Suprapubic skin (tissue), 4 donors: ENCODE measurements around the gene CDC20. TPM values are rescaled to one million over a fixed set of nuclear protein-coding genes. Genes with fewer than 3 reads are reported as not detected.

Experiments
- DNase-seq, 2 donors: peaks; one replicate each; pipeline ENCODE4 v3.0.0-alpha.2; 2019; ENCODE audit warnings: low spot score in 2 of 2
- H3K27ac ChIP-seq: fragments of 200-600 bp; sonication (generic); one replicate; pipeline ENCODE4 v1.5.1; 2019
- H3K27me3 ChIP-seq: fragments of 200-600 bp; sonication (generic); one replicate; pipeline ENCODE4 v1.5.1; 2019
- H3K36me3 ChIP-seq: fragments of 200-600 bp; sonication (generic); one replicate; pipeline ENCODE4 v1.5.1; 2019
- H3K4me1 ChIP-seq: fragments of 200-600 bp; sonication (generic); one replicate; pipeline ENCODE4 v1.5.1; 2019
- H3K4me3 ChIP-seq: fragments of 200-600 bp; sonication (generic); one replicate; pipeline ENCODE4 v1.5.1; 2019; ENCODE audit warnings: mild to moderate bottlenecking
- H3K9me3 ChIP-seq: fragments of 200-600 bp; sonication (generic); one replicate; pipeline ENCODE4 v1.5.1; 2019
- CTCF ChIP-seq, 2 donors: fragments of 200-600 bp in 1 of 2; fragments of 450-650 bp in 1 of 2; sonication (generic) in 1 of 2; IDR thresholded peaks; one replicate each; pipeline ENCODE4 v1.5.1; 2016 to 2019; ENCODE audit warnings: antibody characterized with exemption in 2 of 2, mild to moderate bottlenecking in 1 of 2, moderate library complexity in 1 of 2
- EP300 ChIP-seq: sonication (generic); formaldehyde crosslinking; IDR thresholded peaks from one replicate; pipeline ENCODE4 v1.6.1; 2017; ENCODE audit warnings: antibody characterized with exemption
- POLR2A ChIP-seq, 2 donors: fragments of 450-650 bp; IDR thresholded peaks; one replicate each; pipeline ENCODE4 v1.6.1; 2017; ENCODE audit warnings: antibody characterized with exemption in 2 of 2, mild to moderate bottlenecking in 2 of 2, moderate library complexity in 2 of 2
- POLR2AphosphoS5 ChIP-seq, 3 donors: sonication (generic); formaldehyde crosslinking; IDR thresholded peaks; one replicate each; pipeline ENCODE4 v1.6.1; 2017; ENCODE audit warnings: antibody characterized with exemption in 3 of 3
- WGBS: methylation state at CpG from one replicate; pipeline ENCODE4 v1.1.5; 2018; 5-methylcytosine and 5-hydroxymethylcytosine counted together
- total RNA-seq, 4 donors: library from RNA; depleted of rRNA; stranded (reverse); fragments of >200 nt; gene quantifications; one replicate each; pipeline ENCODE4 v1.1.0, GENCODE V29; 2016

CDC20 gene
- total RNA-seq, 4 donors from 2014 or later = 5.8 to 11.6 (median 7.8) TPM

DNA sequence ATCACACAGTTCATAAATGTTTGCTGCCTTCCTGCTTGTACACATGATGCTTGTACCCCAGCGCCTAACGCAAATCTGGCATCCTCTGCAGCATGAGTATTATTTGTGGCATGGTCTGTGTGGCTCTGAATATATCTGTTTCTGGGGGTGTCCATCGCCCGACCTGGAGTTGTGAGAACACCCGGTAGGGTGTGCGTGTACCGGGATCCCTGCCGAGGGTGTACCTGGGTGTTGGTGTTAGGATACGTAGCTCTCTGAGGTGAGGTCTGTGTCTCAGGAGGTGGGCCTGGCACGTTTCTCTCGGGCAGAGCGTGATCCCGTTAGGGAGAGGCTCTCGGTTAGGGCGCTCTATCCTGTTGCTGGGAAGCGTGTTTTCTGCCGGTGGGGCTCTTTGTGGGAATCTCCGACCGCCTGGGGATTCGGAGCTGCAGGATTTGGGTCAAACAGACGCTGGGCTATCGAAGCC lies 10.4 kb upstream of the CDC20 start:
- TF ChIP-seq CTCF (IDR thresholded peaks at IDR 0.05) = no peak
- TF ChIP-seq POLR2AphosphoS5 (IDR thresholded peaks at IDR 0.05) = no peak
- TF ChIP-seq POLR2A (IDR thresholded peaks at IDR 0.05) = no peak
- no peak for TF ChIP-seq EP300
- Histone ChIP-seq H3K4me3 (peak overlapping the region; percentile 55), H3K9me3 (no peaks in the 10 kb centered on the region), H3K4me1 (peaks cover 22% of the 10 kb centered on the region), H3K36me3 (no peaks in the 10 kb centered on the region), H3K27me3 (no peaks in the 10 kb centered on the region), H3K27ac (peak overlapping the region; percentile 91)
- DNase-seq = no peak
- 36% methylated on average over 9 of the region's 22 CpGs for WGBS

GRCh38 chr1:43348809-43349593 lies 9.8 kb upstream of the CDC20 start:
- TF ChIP-seq EP300 = no peak
- TF ChIP-seq POLR2A (IDR thresholded peaks at IDR 0.05) = peak in 1 of 2 donors; percentile 34
- peak; percentile 88 to 91 for DNase-seq
- Histone ChIP-seq H3K4me1 (peaks cover 22% of the 10 kb centered on the region), H3K27ac (peak overlapping the region; percentile 91), H3K27me3 (no peaks in the 10 kb centered on the region), H3K36me3 (no peaks in the 10 kb centered on the region), H3K4me3 (peak overlapping the region; percentile 55), H3K9me3 (no peaks in the 10 kb centered on the region)
- 26% methylated on average over 20 of the region's 72 CpGs for whole genome bisulfite sequencing

- WGBS = 50% methylated on average over 11 of the region's 11 CpGs
- Histone ChIP-seq H3K9me3 (no peaks in the 10 kb centered on the region), H3K4me3 (peak overlapping the region; percentile 55), H3K36me3 (no peaks in the 10 kb centered on the region), H3K4me1 (peaks cover 22% of the 10 kb centered on the region), H3K27ac (peak overlapping the region; percentile 91), H3K27me3 (no peaks in the 10 kb centered on the region)
- TF ChIP-seq POLR2AphosphoS5 (IDR thresholded peaks at IDR 0.05) (no peak), EP300 (no peak), POLR2A (IDR thresholded peaks at IDR 0.05) (no peak), CTCF (IDR thresholded peaks at IDR 0.05) (no peak)
- DNase-seq = no peak
These were observed 9.0 kb upstream of the CDC20 start for GRCh38 chr1:43349594-43350306.

DNA sequence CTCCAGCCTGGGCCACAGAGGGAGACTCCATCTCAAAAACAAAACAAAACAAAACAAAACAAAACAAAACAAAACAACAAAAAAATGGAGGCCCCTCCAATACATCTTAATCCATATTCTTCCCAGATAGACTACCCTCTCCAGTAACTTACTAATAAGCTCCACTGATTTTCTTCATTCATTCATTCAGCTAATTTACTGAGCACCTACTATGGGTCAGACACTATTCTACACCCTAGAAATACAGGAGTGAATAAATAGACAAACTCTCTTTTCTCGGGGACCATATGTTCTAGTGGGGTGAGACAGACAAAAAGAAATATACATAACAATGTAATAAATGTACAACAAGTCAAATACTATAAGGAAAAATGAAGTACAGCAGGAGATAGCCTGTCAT lies 7.8 kb upstream of the CDC20 start:
- no peak for DNase-seq
- Histone ChIP-seq H3K4me3 (no peak overlapping the region), H3K9me3 (no peaks in the 10 kb centered on the region), H3K27ac (no peak overlapping the region), H3K36me3 (no peaks in the 10 kb centered on the region), H3K27me3 (no peaks in the 10 kb centered on the region), H3K4me1 (peaks cover 22% of the 10 kb centered on the region)
- no peak for TF ChIP-seq POLR2AphosphoS5 (IDR thresholded peaks at IDR 0.05)
- no peak for TF ChIP-seq EP300
- TF ChIP-seq CTCF (IDR thresholded peaks at IDR 0.05) = no peak
- TF ChIP-seq POLR2A (IDR thresholded peaks at IDR 0.05) = no peak
- 93% methylated on average over 1 of the region's 1 CpG for WGBS

DNA sequence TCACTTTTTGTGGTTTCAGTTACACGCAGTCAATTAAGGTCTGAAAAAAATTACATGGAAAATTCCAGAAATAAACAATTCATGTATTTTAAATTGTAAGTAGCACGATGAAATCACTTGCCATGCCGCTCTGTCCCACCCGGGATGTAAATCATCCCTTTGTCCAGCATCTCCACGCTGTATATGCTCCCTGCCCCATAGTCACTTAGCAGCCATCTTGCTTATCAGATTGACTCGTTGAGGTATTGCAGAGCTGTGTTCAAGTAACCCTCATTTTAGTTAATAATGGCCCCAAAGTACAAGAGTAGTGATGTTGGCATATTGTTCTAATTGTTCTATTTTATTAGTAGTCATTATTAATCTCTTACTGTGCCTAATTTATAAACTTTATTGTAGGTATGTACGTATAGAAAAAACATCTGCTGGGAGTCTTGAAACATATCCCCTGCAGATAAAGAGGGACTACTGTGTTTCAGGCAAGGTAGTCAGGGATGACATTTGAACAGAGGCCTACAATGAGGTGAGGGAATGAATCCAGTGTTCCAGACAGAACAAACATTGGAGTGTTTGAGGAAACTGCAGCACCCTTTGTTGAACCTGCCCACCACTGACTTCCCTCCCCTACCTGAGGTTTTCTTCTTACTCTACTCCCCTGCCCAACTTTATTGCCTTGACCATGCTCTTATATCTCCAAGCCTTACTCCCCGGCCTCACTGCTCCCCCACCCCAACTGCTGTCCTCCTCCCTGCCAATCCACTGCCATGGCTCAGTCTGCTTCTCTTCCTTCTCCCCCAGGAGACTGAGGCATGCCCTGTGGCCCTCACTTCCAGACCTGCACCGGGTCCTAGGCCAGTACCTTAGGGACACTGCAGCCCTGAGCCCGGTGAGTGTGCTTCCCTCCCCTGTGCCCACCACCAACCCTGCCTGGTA lies 7.1 kb upstream of the CDC20 start:
- H3K36me3 ChIP-seq = no peaks in the 10 kb centered on the region
- 85% methylated on average over 10 of the region's 10 CpGs for WGBS
- H3K27me3 ChIP-seq = no peaks in the 10 kb centered on the region
- H3K4me1 ChIP-seq = peaks cover 22% of the 10 kb centered on the region
- TF ChIP-seq CTCF (IDR thresholded peaks at IDR 0.05) (no peak), POLR2AphosphoS5 (IDR thresholded peaks at IDR 0.05) (no peak), EP300 (no peak), POLR2A (IDR thresholded peaks at IDR 0.05) (no peak)
- no peak overlapping the region for H3K4me3 ChIP-seq
- no peaks in the 10 kb centered on the region for H3K9me3 ChIP-seq
- H3K27ac ChIP-seq = no peak overlapping the region
- DNase-seq = no peak
